D341Med (cell line): Measurements from ENCODE around the gene NAA10.

Source experiments
- DNase-seq: peaks from one replicate; pipeline ENCODE4 v3.0.0; 2012; ENCODE audit warnings: low spot score

Gene NAA10

GRCh38 chrX:153966841-153967535 is 32.2 kb upstream of the NAA10 start:
- DNase-seq, result no peak

- no peak for DNase-seq
Measured at GRCh38 chrX:153966283-153966688, 31.4 kb upstream of the NAA10 start.

- no peak for DNase-seq
Measured at GRCh38 chrX:153965406-153965805, 30.6 kb upstream of the NAA10 start.

GRCh38 chrX:153964105-153964504 is 29.3 kb upstream of the NAA10 start:
- no peak for DNase-seq

GRCh38 chrX:153963546-153963945 is 28.7 kb upstream of the NAA10 start:
- no peak for DNase-seq

- no peak for DNase-seq
Measured at GRCh38 chrX:153961292-153961691, 26.5 kb upstream of the NAA10 start.

GRCh38 chrX:153960786-153961185 is 25.9 kb upstream of the NAA10 start:
- DNase-seq, result no peak

- no peak for DNase-seq
Measured at GRCh38 chrX:153960077-153960476, 25.2 kb upstream of the NAA10 start.

- no peak for DNase-seq
Measured at GRCh38 chrX:153959649-153960048, 24.8 kb upstream of the NAA10 start.

- DNase-seq, result no peak
Measured at GRCh38 chrX:153958605-153959004, 23.8 kb upstream of the NAA10 start.

GRCh38 chrX:153957224-153957623 is 22.4 kb upstream of the NAA10 start:
- DNase-seq, result no peak

- no peak for DNase-seq
Measured at GRCh38 chrX:153956044-153956907, 21.4 kb upstream of the NAA10 start.

GRCh38 chrX:153955228-153955732 is 20.4 kb upstream of the NAA10 start:
- DNase-seq, result no peak

- no peak for DNase-seq
Measured at GRCh38 chrX:153954558-153955227, 19.9 kb upstream of the NAA10 start.

GRCh38 chrX:153953892-153954557 is 19.2 kb upstream of the NAA10 start:
- peak; percentile 45 for DNase-seq

- DNase-seq, result peak; percentile 83
Measured at GRCh38 chrX:153953342-153953830, 18.5 kb upstream of the NAA10 start.

GRCh38 chrX:153952373-153953026 is 17.7 kb upstream of the NAA10 start:
- no peak for DNase-seq

GRCh38 chrX:153951683-153952372 is 17.0 kb upstream of the NAA10 start:
- DNase-seq, result no peak

GRCh38 chrX:153950127-153950526 is 15.3 kb upstream of the NAA10 start:
- DNase-seq, result no peak
